Panc1 (cell line): ENCODE measurements around the gene MYL10. TPM values are rescaled to one million over a fixed set of nuclear protein-coding genes. Genes with fewer than 3 reads are reported as not detected.

Experiments used
- ATAC-seq: fragments of 200-7000 bp; cut with Tn5 transposase; 2 replicates; pipeline ENCODE4 v1.9.1; 2020; ENCODE audit warnings: mild to moderate bottlenecking, moderate library complexity
- Bru-seq: library from RNA; stranded (reverse); fragments of 400-500 nt; gene quantifications from one replicate; lab custom pipeline; 2021; lab: Mats Ljungman, UMichigan
- BruChase-seq, 2 experiments: library from RNA; stranded (reverse); fragments of 400-500 nt; gene quantifications; one replicate each; lab custom pipeline; 2021; lab: Mats Ljungman, UMichigan
- BruUV-seq: library from RNA; stranded (reverse); fragments of 400-500 nt; replicated peaks from 2 replicates; lab custom pipeline; 2021; lab: Mats Ljungman, UMichigan
- CTCF ChIA-PET: fragments of 300-600 bp; sonication (Branson Sonifier 250); formaldehyde crosslinking; loops from one replicate; lab custom pipeline; 2022; ENCODE audit warnings: antibody characterized with exemption; lab: Charles Lee
- POLR2A ChIA-PET: fragments of 300-600 bp; sonication (Branson Sonifier 250); formaldehyde crosslinking; loops from one replicate; lab custom pipeline; 2022; ENCODE audit warnings: antibody characterized with exemption; lab: Charles Lee
- DNase-seq: peaks from one replicate; pipeline ENCODE4 v3.0.0-alpha.2; 2010; ENCODE audit warnings: low read depth, low spot score
- H3K27ac ChIP-seq: 2 replicates; pipeline ENCODE4 v1.5.1; 2011; ENCODE audit warnings: mild to moderate bottlenecking, low read length, inconsistent platforms
- H3K27me3 ChIP-seq: fragments of 200-500 bp; sonication (Bioruptor generic); 2 replicates; pipeline ENCODE4 v1.6.0; 2014; ENCODE audit warnings: low read length, inconsistent platforms; ENCODE audit not compliant: control insufficient read depth, insufficient read depth
- H3K36me3 ChIP-seq: fragments of 200-500 bp; sonication (Bioruptor generic); 2 replicates; pipeline ENCODE4 v1.5.1; 2014; ENCODE audit warnings: inconsistent platforms, mild to moderate bottlenecking, low read length, moderate library complexity; ENCODE audit not compliant: control insufficient read depth, insufficient read depth
- H3K4me1 ChIP-seq: 2 replicates; pipeline ENCODE4 v1.5.1; 2011; ENCODE audit warnings: inconsistent platforms, mild to moderate bottlenecking, low read length, moderate library complexity; ENCODE audit not compliant: control insufficient read depth, insufficient read depth
- H3K4me3 ChIP-seq, 2 experiments: 2 replicates each; pipeline ENCODE4 v1.5.1; 2011 to 2012; ENCODE audit warnings: low read depth in 2 of 2, low read length in 2 of 2, mild to moderate bottlenecking in 2 of 2, inconsistent platforms in 1 of 2, moderate library complexity in 1 of 2
- H3K9me3 ChIP-seq: fragments of 200-500 bp; sonication (Bioruptor generic); 2 replicates; pipeline ENCODE4 v1.5.1; 2014; ENCODE audit warnings: low read depth, mild to moderate bottlenecking, inconsistent platforms, low read length, moderate library complexity; ENCODE audit not compliant: control insufficient read depth, insufficient read depth
- POLR2AphosphoS5 ChIP-seq: IDR thresholded peaks from 2 replicates; pipeline ENCODE4 v1.6.1; 2012; ENCODE audit warnings: mild to moderate bottlenecking, low read depth, low read length, moderate library complexity
- SIN3A ChIP-seq: IDR thresholded peaks from 2 replicates; pipeline ENCODE4 v1.6.1; 2012; ENCODE audit warnings: low read depth, mild to moderate bottlenecking, low read length, moderate library complexity, borderline replicate concordance; ENCODE audit not compliant: insufficient read depth
- TCF7L2 ChIP-seq: IDR thresholded peaks from 2 replicates; pipeline ENCODE4 v1.6.1; 2011; ENCODE audit warnings: mild to moderate bottlenecking, low read depth, low read length, inconsistent platforms
- in situ Hi-C: cut with HindIII; loops from 2 replicates; pipeline ENCODE4 v1.10.0; 2016; ENCODE audit warnings: low sequenced_read_pairs, low pct_unique_long_range_greater_than_20kb
- intact Hi-C: fragments of 100-400 bp; cut with micrococcal nuclease; formaldehyde crosslinking; loops from one replicate; pipeline ENCODE4 v1.10.0; 2022; ENCODE audit not compliant: unreplicated experiment
- long read RNA-seq: library from polyadenylated mRNA; unstranded; transcript quantifications from one replicate; pipeline ENCODE4 v2.0.0, GENCODE V29; 2021; ENCODE audit not compliant: unreplicated experiment
- polyA plus RNA-seq: library from polyadenylated mRNA; unstranded; fragments of >200 nt; gene quantifications from one replicate; pipeline ENCODE4 v1.2.1, GENCODE V29; 2012; ENCODE audit warnings: missing spikeins; ENCODE audit not compliant: insufficient read length
- total RNA-seq: library from RNA; stranded (reverse); gene quantifications from one replicate; pipeline ENCODE4 v1.2.1, GENCODE V29; 2021; ENCODE audit not compliant: unreplicated experiment
- TF ChIP-seq, protein P1 (sequence below): fragments of 450-650 bp; IDR thresholded peaks from 2 replicates; pipeline ENCODE4 v1.5.1; 2017; ENCODE audit warnings: mild to moderate bottlenecking
- TF ChIP-seq, protein P2 (sequence below), 2 experiments: IDR thresholded peaks; 2 replicates each; pipeline ENCODE4 v1.6.1; 2011 to 2012; ENCODE audit warnings: low read depth in 2 of 2, control low read depth in 1 of 2, low read length in 1 of 2, mild to moderate bottlenecking in 1 of 2, moderate library complexity in 1 of 2; ENCODE audit not compliant: insufficient read depth in 1 of 2

MYL10 gene
- total RNA-seq (not detected), Bru-seq, nascent RNA (percentile 9 among the genes with signal in this experiment), BruChase-seq, experiment 1, labeled RNA remaining after a 2-hour chase (percentile 15 among the genes with signal in this experiment), BruChase-seq, experiment 2, labeled RNA remaining after a 6-hour chase (not detected)
- polyA plus RNA-seq: not detected
- long read RNA-seq: 0 reads

DNA sequence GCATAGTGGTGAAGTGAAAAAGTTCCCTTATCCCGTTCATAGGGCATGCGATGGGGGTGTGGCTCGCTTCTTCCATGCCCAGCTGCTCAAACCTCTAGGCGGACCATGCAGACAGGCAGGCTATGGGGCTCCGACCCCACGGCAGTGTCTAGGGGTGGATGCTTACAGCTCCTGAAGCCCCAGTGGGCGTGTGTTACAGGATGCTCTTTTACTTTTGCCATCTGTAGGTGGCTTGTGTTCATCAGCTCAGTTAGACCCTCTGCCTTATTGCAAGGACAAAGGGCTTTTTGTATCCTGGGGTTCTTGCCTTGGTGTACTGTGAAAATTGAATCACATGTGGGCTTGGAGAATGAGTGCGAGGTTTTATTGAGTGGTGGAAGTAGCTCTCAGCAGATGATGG is at the start of gene MYL10:
TSS of gene MYL10 (minus strand) at position 126 of the 400 bp plus-strand sequence. CDS start 178 bp downstream, outside the sequence.
- Histone ChIP-seq H3K36me3 (no peaks in the 10 kb centered on the region), H3K4me3 (no peak within 1 kb of the TSS), H3K27ac (no peak within 1 kb of the TSS), H3K27me3 (no peaks in the 10 kb centered on the region), H3K9me3 (no peaks in the 10 kb centered on the region), H3K4me1 (peaks cover 19% of the 10 kb centered on the region)
- ATAC-seq (no peak), DNase-seq (no peak)
- CTCF ChIA-PET: no interaction called here
- POLR2A ChIA-PET: no interaction called here
- in situ Hi-C loops (no loop called here), intact Hi-C loops (no loop called here)
- no peak for TF ChIP-seq POLR2AphosphoS5
- no peak for TF ChIP-seq TCF7L2
- no peak for TF ChIP-seq SIN3A
- TF ChIP-seq, protein P1, sequence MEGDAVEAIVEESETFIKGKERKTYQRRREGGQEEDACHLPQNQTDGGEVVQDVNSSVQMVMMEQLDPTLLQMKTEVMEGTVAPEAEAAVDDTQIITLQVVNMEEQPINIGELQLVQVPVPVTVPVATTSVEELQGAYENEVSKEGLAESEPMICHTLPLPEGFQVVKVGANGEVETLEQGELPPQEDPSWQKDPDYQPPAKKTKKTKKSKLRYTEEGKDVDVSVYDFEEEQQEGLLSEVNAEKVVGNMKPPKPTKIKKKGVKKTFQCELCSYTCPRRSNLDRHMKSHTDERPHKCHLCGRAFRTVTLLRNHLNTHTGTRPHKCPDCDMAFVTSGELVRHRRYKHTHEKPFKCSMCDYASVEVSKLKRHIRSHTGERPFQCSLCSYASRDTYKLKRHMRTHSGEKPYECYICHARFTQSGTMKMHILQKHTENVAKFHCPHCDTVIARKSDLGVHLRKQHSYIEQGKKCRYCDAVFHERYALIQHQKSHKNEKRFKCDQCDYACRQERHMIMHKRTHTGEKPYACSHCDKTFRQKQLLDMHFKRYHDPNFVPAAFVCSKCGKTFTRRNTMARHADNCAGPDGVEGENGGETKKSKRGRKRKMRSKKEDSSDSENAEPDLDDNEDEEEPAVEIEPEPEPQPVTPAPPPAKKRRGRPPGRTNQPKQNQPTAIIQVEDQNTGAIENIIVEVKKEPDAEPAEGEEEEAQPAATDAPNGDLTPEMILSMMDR: no peak
- TF ChIP-seq, protein P2, sequence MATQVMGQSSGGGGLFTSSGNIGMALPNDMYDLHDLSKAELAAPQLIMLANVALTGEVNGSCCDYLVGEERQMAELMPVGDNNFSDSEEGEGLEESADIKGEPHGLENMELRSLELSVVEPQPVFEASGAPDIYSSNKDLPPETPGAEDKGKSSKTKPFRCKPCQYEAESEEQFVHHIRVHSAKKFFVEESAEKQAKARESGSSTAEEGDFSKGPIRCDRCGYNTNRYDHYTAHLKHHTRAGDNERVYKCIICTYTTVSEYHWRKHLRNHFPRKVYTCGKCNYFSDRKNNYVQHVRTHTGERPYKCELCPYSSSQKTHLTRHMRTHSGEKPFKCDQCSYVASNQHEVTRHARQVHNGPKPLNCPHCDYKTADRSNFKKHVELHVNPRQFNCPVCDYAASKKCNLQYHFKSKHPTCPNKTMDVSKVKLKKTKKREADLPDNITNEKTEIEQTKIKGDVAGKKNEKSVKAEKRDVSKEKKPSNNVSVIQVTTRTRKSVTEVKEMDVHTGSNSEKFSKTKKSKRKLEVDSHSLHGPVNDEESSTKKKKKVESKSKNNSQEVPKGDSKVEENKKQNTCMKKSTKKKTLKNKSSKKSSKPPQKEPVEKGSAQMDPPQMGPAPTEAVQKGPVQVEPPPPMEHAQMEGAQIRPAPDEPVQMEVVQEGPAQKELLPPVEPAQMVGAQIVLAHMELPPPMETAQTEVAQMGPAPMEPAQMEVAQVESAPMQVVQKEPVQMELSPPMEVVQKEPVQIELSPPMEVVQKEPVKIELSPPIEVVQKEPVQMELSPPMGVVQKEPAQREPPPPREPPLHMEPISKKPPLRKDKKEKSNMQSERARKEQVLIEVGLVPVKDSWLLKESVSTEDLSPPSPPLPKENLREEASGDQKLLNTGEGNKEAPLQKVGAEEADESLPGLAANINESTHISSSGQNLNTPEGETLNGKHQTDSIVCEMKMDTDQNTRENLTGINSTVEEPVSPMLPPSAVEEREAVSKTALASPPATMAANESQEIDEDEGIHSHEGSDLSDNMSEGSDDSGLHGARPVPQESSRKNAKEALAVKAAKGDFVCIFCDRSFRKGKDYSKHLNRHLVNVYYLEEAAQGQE (IDR thresholded peaks at IDR 0.05; ENCODE audit: insufficient read depth in 1 of 2, low read depth in 2 of 2, low read length in 1 of 2): no peak
- no TSS peak for BruUV-seq

DNA sequence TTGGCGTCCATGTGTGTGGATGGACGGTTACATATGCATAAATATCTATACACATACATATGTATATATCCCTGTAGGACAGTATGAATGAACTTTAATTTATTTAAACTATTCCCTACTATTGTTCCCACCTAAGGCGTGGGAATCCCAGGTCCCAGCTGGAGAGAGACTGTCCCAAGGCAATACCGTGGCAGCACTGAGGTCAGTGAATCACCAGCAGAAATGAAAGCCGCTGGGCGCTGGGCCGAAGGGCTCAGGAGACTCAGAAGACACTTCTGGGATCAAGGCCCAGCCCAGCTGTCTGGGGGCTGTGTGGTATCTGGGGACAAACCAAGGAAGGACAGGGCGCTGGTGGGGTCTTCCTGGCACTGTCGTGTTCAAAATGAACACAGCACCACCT is 49.6 kb upstream of the MYL10 start:
- in situ Hi-C loops: no loop called here
- POLR2A ChIA-PET: no interaction called here
- H3K27ac ChIP-seq: no peak overlapping the region
- H3K4me3 ChIP-seq: no peak overlapping the region
- H3K4me1 ChIP-seq: peaks cover 17% of the 10 kb centered on the region
- ATAC-seq: peak; percentile 66
- intact Hi-C loops: no loop called here
- DNase-seq: no peak
- H3K27me3 ChIP-seq: no peaks in the 10 kb centered on the region
- no peaks in the 10 kb centered on the region for H3K36me3 ChIP-seq
- CTCF ChIA-PET: no interaction called here
- no TSS peak for BruUV-seq
- H3K9me3 ChIP-seq: no peaks in the 10 kb centered on the region
- TF ChIP-seq, protein P1: no peak
- TF ChIP-seq TCF7L2 (no peak), SIN3A (no peak), POLR2AphosphoS5 (no peak)
- TF ChIP-seq, protein P2 (IDR thresholded peaks at IDR 0.05; ENCODE audit: insufficient read depth in 1 of 2, low read depth in 2 of 2, low read length in 1 of 2): no peak
